Cardiac muscle cell (in vitro differentiated cells and primary cell): Measurements from ENCODE around the gene CRB3. TPM values are rescaled to one million over a fixed set of nuclear protein-coding genes. Genes with fewer than 3 reads are reported as not detected.

Experiments used
- DNase-seq, 2 donors: peaks; one replicate each; pipeline versions ENCODE4 v3.0.0 to v3.0.0-alpha.2; 2010 to 2017; ENCODE audit warnings: low read depth in 1 of 2, low spot score in 1 of 2
- H3K27ac ChIP-seq: fragments of 200-600 bp; sonication (generic); 2 replicates; pipeline ENCODE4 v1.5.1; 2016
- H3K27me3 ChIP-seq: fragments of 200-600 bp; sonication (generic); 2 replicates; pipeline ENCODE4 v1.6.0; 2016; ENCODE audit warnings: control low read depth
- H3K36me3 ChIP-seq: fragments of 200-600 bp; sonication (generic); 2 replicates; pipeline ENCODE4 v1.5.1; 2016; ENCODE audit warnings: control low read depth
- H3K4me1 ChIP-seq: fragments of 200-600 bp; sonication (generic); 2 replicates; pipeline ENCODE4 v1.8.1; 2017; ENCODE audit warnings: low read depth, mild to moderate bottlenecking, mixed run types
- H3K4me3 ChIP-seq: fragments of 200-600 bp; sonication (generic); 2 replicates; pipeline ENCODE4 v1.5.1; 2016; ENCODE audit warnings: mild to moderate bottlenecking
- H3K9me3 ChIP-seq: fragments of 200-600 bp; sonication (generic); 2 replicates; pipeline ENCODE4 v1.5.1; 2017; ENCODE audit warnings: low read depth, mild to moderate bottlenecking, control low read depth
- polyA plus RNA-seq: library from polyadenylated mRNA; unstranded; fragments of >200 nt; fragmentation: Nextera tagmentation; extraction: Ambion mirVana; gene quantifications from 2 replicates; pipeline ENCODE4 v1.2.1, GENCODE V29; 2016
- total RNA-seq: library from RNA; depleted of rRNA; stranded (reverse); fragments of >200 nt; gene quantifications from 2 replicates; pipeline ENCODE4 v1.2.3, GENCODE V29; 2016
- TF ChIP-seq, protein P1 (sequence below): IDR thresholded peaks from 2 replicates; pipeline ENCODE4 v1.5.1; 2012; ENCODE audit warnings: low read depth, mild to moderate bottlenecking, low read length

CRB3 gene
- total and polyA plus RNA-seq, 2 experiments from 2014 or later: 1.1 to 2.9 TPM

DNA sequence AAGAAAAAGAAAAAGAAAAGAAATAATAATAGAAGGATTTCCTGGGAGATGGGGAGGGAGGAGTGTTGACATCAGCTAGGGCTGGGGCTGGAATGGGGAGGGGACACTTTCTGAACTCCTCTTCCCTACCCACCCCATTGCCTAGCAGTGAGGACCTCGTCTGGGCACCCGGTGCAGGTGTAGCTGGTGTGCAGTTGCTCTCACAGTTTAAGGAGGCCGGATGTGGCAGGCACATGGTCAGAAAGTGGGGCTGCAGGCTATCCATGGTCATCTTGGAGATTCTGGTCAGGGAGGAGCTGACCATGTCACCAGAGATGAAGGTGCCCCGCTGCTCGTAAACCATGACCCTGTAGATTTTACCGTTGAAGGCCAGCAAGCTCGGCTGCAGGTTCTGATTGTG is 46.5 kb downstream of the CRB3 start:
- Histone ChIP-seq H3K4me1 (no peaks in the 10 kb centered on the region), H3K27me3 (no peaks in the 10 kb centered on the region), H3K4me3 (no peak overlapping the region), H3K27ac (no peak overlapping the region), H3K36me3 (no peaks in the 10 kb centered on the region), H3K9me3 (no peaks in the 10 kb centered on the region)
- TF ChIP-seq, protein P1, sequence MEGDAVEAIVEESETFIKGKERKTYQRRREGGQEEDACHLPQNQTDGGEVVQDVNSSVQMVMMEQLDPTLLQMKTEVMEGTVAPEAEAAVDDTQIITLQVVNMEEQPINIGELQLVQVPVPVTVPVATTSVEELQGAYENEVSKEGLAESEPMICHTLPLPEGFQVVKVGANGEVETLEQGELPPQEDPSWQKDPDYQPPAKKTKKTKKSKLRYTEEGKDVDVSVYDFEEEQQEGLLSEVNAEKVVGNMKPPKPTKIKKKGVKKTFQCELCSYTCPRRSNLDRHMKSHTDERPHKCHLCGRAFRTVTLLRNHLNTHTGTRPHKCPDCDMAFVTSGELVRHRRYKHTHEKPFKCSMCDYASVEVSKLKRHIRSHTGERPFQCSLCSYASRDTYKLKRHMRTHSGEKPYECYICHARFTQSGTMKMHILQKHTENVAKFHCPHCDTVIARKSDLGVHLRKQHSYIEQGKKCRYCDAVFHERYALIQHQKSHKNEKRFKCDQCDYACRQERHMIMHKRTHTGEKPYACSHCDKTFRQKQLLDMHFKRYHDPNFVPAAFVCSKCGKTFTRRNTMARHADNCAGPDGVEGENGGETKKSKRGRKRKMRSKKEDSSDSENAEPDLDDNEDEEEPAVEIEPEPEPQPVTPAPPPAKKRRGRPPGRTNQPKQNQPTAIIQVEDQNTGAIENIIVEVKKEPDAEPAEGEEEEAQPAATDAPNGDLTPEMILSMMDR: no peak
- DNase-seq: no peak

DNA sequence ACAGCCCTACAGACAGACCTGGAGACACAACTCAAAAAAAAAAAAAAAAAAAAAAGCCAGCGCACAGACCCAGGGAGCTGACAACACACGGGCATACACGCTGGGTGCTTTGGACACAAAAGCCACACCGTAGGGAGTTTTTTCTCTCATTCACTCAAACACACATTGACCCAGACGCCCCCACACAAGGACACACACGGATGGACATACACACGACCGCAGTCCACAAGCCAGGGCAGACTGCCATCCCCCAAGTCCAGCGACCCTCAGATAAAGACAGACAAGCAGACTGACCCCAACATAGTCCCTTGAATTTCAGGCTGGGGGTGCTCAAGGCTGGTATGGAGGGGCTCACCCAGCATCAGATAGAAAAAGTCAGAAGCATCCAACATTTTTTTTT is 50.0 kb downstream of the CRB3 start:
- Histone ChIP-seq H3K36me3 (no peaks in the 10 kb centered on the region), H3K4me3 (no peak overlapping the region), H3K9me3 (no peaks in the 10 kb centered on the region), H3K27ac (no peak overlapping the region), H3K4me1 (no peaks in the 10 kb centered on the region), H3K27me3 (no peaks in the 10 kb centered on the region)
- TF ChIP-seq, protein P1: no peak
- no peak for DNase-seq

DNA sequence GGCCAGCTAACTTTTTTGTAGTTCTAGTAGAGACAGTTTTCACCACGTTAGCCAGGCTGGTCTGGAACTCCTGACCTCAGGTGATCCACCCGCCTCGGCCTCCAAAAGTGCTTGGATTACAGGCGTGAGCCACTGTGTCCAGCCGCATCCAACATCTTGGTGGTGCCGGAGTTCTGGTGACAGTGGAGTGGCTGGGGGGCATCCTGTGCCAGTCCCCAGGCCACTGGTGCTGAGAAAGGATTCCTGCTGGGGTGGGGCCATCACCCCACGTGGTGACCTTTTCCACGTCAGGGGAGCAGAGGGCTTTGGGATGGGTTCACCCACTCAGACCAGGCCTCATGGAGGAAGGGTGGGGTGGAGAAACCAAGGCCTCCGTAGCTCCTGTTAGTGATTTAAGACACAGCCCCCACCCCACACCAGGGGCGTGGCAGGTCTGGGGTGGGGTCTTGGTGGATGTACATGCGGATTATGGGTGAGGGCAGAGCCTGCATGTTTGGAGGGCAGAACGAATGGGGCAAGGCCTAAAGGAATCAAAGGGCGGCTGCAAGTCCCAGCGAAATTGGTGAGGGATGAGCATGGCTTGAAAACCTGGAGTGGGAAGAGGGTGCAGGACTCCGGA is 51.0 kb downstream of the CRB3 start:
- Histone ChIP-seq H3K27ac (no peak overlapping the region), H3K36me3 (no peaks in the 10 kb centered on the region), H3K9me3 (no peaks in the 10 kb centered on the region), H3K27me3 (no peaks in the 10 kb centered on the region), H3K4me3 (no peak overlapping the region), H3K4me1 (no peaks in the 10 kb centered on the region)
- TF ChIP-seq, protein P1: no peak
- DNase-seq: no peak

DNA sequence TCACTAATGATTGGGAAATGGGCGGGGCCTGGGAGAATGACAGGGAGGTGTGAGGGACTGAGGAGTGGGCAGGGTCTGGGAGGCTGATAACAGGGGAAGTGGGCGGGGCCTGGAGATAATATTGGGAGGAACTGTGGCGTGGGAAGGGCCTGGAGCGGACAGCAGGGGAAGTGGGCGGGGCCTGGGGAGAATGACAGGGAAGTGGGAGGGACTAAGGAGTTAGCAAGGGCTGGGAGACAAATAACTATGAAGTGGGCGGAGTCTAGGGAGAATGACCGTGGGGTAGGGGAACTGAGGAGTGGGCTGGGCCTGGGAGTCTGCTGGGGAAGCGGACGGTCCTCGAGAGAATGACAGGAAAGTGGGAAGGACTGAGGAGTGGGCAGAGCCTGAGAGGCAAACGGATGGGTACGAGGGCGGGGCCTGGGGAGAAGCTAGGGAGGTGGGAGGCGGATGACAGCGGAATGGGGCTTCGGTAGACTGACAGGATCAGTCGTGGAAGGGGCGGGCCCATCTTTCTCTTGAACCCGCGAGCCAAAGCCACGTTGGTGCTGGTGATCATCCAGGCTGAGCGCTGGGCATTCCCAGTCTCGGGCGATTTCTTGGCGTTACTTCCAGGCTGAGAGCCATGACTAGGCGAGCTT is 52.1 kb downstream of the CRB3 start:
- Histone ChIP-seq H3K4me3 (peak overlapping the region; percentile 49), H3K27me3 (no peaks in the 10 kb centered on the region), H3K27ac (peak overlapping the region; percentile 31), H3K4me1 (no peaks in the 10 kb centered on the region), H3K9me3 (no peaks in the 10 kb centered on the region), H3K36me3 (no peaks in the 10 kb centered on the region)
- TF ChIP-seq, protein P1: no peak
- peak; percentile 96 to 97 for DNase-seq

Other genes starting within 250 kb of the CRB3 start
- 46.9 and 54.1 TPM in 2 replicates for gene MLLT1, start 184.3 kb upstream of the CRB3 start, total RNA-seq
- 25.7 and 31.1 TPM in 2 replicates for gene MLLT1, start 184.3 kb upstream of the CRB3 start, polyA plus RNA-seq
- gene ACER1, start 130.7 kb upstream of the CRB3 start, total RNA-seq: not detected in 2 replicates
- not detected in 2 replicates for gene ACER1, start 130.7 kb upstream of the CRB3 start, polyA plus RNA-seq
- gene CLPP, start 102.7 kb upstream of the CRB3 start, total RNA-seq: 98.0 and 141 TPM in 2 replicates
- gene CLPP, start 102.7 kb upstream of the CRB3 start, polyA plus RNA-seq: 122 and 124 TPM in 2 replicates
- gene ALKBH7, start 91.5 kb upstream of the CRB3 start, total RNA-seq: 171 and 266 TPM in 2 replicates
- gene ALKBH7, start 91.5 kb upstream of the CRB3 start, polyA plus RNA-seq: 126 and 153 TPM in 2 replicates
- gene PSPN, start 88.3 kb upstream of the CRB3 start, total RNA-seq: 1.9 and 3.0 TPM in 2 replicates
- 2.7 and 3.0 TPM in 2 replicates for gene PSPN, start 88.3 kb upstream of the CRB3 start, polyA plus RNA-seq
- 81.3 and 96.7 TPM in 2 replicates for gene GTF2F1, start 71.1 kb upstream of the CRB3 start, total RNA-seq
- 37.7 and 43.0 TPM in 2 replicates for gene GTF2F1, start 71.1 kb upstream of the CRB3 start, polyA plus RNA-seq
- gene KHSRP, start 39.5 kb upstream of the CRB3 start, total RNA-seq: 237 and 320 TPM in 2 replicates
- 262 and 350 TPM in 2 replicates for gene KHSRP, start 39.5 kb upstream of the CRB3 start, polyA plus RNA-seq
- 1.0 and 1.9 TPM in 2 replicates for gene SLC25A41, start 30.5 kb upstream of the CRB3 start, total RNA-seq
- gene SLC25A41, start 30.5 kb upstream of the CRB3 start, polyA plus RNA-seq: 0.96 and 1.7 TPM in 2 replicates
- gene SLC25A23, start 4.5 kb upstream of the CRB3 start, total RNA-seq: 157 and 207 TPM in 2 replicates
- 125 and 143 TPM in 2 replicates for gene SLC25A23, start 4.5 kb upstream of the CRB3 start, polyA plus RNA-seq
- gene DENND1C, start 17.5 kb downstream of the CRB3 start, total RNA-seq: 0.18 and 4.9 TPM in 2 replicates
- gene DENND1C, start 17.5 kb downstream of the CRB3 start, polyA plus RNA-seq: 1.8 and 10.4 TPM in 2 replicates
- 10.5 and 18.2 TPM in 2 replicates for gene TUBB4A, start 38.0 kb downstream of the CRB3 start, total RNA-seq
- gene TUBB4A, start 38.0 kb downstream of the CRB3 start, polyA plus RNA-seq: 21.6 and 41.3 TPM in 2 replicates
- 0.81 and 1.3 TPM in 2 replicates for gene TNFSF9, start 66.8 kb downstream of the CRB3 start, total RNA-seq
- gene TNFSF9, start 66.8 kb downstream of the CRB3 start, polyA plus RNA-seq: 1.5 and 3.0 TPM in 2 replicates
- gene CD70, start 126.9 kb downstream of the CRB3 start, total RNA-seq: not detected in 2 replicates
- gene CD70, start 126.9 kb downstream of the CRB3 start, polyA plus RNA-seq: 0.91 TPM in 1 of 2 replicates, not detected in the other
- not detected in 2 replicates for gene TNFSF14, start 205.9 kb downstream of the CRB3 start, total RNA-seq
- gene TNFSF14, start 205.9 kb downstream of the CRB3 start, polyA plus RNA-seq: not detected in 2 replicates